Measurements from ENCODE around the gene FCN2.

GRCh38 chr9:134913041-134913712 is 32.6 kb downstream of the FCN2 start:
- TF ChIP-seq, protein P1, sequence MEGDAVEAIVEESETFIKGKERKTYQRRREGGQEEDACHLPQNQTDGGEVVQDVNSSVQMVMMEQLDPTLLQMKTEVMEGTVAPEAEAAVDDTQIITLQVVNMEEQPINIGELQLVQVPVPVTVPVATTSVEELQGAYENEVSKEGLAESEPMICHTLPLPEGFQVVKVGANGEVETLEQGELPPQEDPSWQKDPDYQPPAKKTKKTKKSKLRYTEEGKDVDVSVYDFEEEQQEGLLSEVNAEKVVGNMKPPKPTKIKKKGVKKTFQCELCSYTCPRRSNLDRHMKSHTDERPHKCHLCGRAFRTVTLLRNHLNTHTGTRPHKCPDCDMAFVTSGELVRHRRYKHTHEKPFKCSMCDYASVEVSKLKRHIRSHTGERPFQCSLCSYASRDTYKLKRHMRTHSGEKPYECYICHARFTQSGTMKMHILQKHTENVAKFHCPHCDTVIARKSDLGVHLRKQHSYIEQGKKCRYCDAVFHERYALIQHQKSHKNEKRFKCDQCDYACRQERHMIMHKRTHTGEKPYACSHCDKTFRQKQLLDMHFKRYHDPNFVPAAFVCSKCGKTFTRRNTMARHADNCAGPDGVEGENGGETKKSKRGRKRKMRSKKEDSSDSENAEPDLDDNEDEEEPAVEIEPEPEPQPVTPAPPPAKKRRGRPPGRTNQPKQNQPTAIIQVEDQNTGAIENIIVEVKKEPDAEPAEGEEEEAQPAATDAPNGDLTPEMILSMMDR (IDR thresholded peaks at IDR 0.05): no peak
- no peak for TF ChIP-seq POLR2A (IDR thresholded peaks at IDR 0.05)
